ENCODE results near the gene MDGA2. TPM values are rescaled to one million over a fixed set of nuclear protein-coding genes. Genes with fewer than 3 reads are reported as not detected.

Gene MDGA2
- total RNA-seq, 1 donor from 2014 or later, result not detected

DNA sequence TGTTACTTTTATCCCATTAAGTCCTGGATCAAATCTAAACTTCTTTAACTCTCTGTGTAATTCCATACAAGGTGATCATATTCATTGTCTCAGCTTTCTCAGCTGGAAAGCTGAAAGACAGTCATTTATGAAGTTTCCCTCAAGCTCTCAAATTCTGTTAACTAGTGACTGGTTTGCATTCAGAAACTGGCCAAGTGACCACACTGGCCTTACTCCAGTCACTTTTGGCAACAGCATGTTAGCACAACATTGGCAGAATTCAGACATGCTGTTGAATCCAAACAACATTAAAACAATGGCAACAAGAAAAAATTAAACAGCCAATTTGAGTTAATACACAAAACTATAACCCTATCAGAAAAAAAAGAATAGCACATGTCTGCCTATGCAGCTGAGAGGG is 343.3 kb downstream of the MDGA2 start:
- no peaks in the 10 kb centered on the region for H3K4me1 ChIP-seq
- ATAC-seq (no peak), DNase-seq (no peak)
- H3K36me3 ChIP-seq, result no peaks in the 10 kb centered on the region
- no peak overlapping the region for H3K4me3 ChIP-seq
- no peak overlapping the region for H3K27ac ChIP-seq
- no peaks in the 10 kb centered on the region for H3K9me3 ChIP-seq
- intact Hi-C loops (cut with DNase I), result no loop called here
- no peaks in the 10 kb centered on the region for H3K27me3 ChIP-seq
- TF ChIP-seq, protein P1, sequence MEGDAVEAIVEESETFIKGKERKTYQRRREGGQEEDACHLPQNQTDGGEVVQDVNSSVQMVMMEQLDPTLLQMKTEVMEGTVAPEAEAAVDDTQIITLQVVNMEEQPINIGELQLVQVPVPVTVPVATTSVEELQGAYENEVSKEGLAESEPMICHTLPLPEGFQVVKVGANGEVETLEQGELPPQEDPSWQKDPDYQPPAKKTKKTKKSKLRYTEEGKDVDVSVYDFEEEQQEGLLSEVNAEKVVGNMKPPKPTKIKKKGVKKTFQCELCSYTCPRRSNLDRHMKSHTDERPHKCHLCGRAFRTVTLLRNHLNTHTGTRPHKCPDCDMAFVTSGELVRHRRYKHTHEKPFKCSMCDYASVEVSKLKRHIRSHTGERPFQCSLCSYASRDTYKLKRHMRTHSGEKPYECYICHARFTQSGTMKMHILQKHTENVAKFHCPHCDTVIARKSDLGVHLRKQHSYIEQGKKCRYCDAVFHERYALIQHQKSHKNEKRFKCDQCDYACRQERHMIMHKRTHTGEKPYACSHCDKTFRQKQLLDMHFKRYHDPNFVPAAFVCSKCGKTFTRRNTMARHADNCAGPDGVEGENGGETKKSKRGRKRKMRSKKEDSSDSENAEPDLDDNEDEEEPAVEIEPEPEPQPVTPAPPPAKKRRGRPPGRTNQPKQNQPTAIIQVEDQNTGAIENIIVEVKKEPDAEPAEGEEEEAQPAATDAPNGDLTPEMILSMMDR (IDR thresholded peaks at IDR 0.05), result no peak

GRCh38 chr14:47328376-47328775 is 347.0 kb downstream of the MDGA2 start:
- intact Hi-C loops (cut with DNase I), result no loop called here
- TF ChIP-seq, protein P1 (IDR thresholded peaks at IDR 0.05), result no peak
- H3K9me3 ChIP-seq, result no peaks in the 10 kb centered on the region
- no peaks in the 10 kb centered on the region for H3K27me3 ChIP-seq
- DNase-seq (no peak), ATAC-seq (no peak)
- no peak overlapping the region for H3K4me3 ChIP-seq
- no peak overlapping the region for H3K27ac ChIP-seq
- no peaks in the 10 kb centered on the region for H3K4me1 ChIP-seq
- H3K36me3 ChIP-seq, result no peaks in the 10 kb centered on the region

GRCh38 chr14:47327336-47327735 is 348.1 kb downstream of the MDGA2 start:
- no peak for ATAC-seq
- Histone ChIP-seq H3K27me3 (no peaks in the 10 kb centered on the region), H3K4me3 (no peak overlapping the region), H3K27ac (no peak overlapping the region), H3K9me3 (no peaks in the 10 kb centered on the region), H3K36me3 (no peaks in the 10 kb centered on the region), H3K4me1 (no peaks in the 10 kb centered on the region)
- no peak for DNase-seq
- TF ChIP-seq, protein P1 (IDR thresholded peaks at IDR 0.05), result no peak
- intact Hi-C loops (cut with DNase I), result no loop called here

DNA sequence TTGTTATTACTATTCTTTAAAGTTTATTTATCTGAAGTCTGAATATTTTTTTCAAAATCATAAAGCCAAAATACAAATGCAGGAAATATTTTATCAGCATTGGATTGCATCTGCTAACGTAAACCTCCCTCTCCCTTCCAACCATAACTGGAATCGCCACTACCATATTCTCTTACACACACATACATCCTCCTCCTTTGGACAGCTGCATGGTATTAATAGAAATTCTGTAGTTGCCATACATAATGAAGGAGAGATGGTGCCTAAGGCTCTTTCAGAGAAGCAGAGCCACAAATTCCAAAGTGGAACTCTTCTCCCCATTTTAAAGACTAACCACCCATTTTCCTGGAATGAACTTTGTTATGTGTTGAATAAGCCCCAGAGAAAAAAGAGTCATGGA is 352.7 kb downstream of the MDGA2 start:
- ATAC-seq (no peak), DNase-seq (no peak)
- Histone ChIP-seq H3K4me1 (no peaks in the 10 kb centered on the region), H3K9me3 (no peaks in the 10 kb centered on the region), H3K36me3 (no peaks in the 10 kb centered on the region), H3K27ac (no peak overlapping the region), H3K4me3 (no peak overlapping the region), H3K27me3 (no peaks in the 10 kb centered on the region)
- intact Hi-C loops (cut with DNase I), result no loop called here
- TF ChIP-seq, protein P1 (IDR thresholded peaks at IDR 0.05), result no peak

- H3K4me3 ChIP-seq, result no peak overlapping the region
Observed at GRCh38 chr14:47302121-47302520, 373.3 kb downstream of the MDGA2 start.

More at GRCh38 chr14:47302121-47302520, 373.3 kb downstream of the MDGA2 start:
- intact Hi-C loops (cut with DNase I), result no loop called here
- Histone ChIP-seq H3K36me3 (no peaks in the 10 kb centered on the region), H3K9me3 (no peaks in the 10 kb centered on the region), H3K27ac (no peak overlapping the region), H3K27me3 (no peaks in the 10 kb centered on the region), H3K4me1 (no peaks in the 10 kb centered on the region)
- ATAC-seq (no peak), DNase-seq (no peak)
- TF ChIP-seq, protein P1 (IDR thresholded peaks at IDR 0.05), result no peak

Data from upper lobe of right lung (tissue), 1 donor.